Measurements from ENCODE around the gene KRTAP16-1.
"Not testable (repeated sequence)": the region's sequence is repeated elsewhere in the genome, so short reads cannot be mapped to it uniquely, and the experiment has no call there.

Gene KRTAP16-1

GRCh38 chr17:41301916-41302901 lies 6.9 kb downstream of the KRTAP16-1 start, which contains the start of gene KRTAP29-1:
Gene KRTAP29-1 (minus strand): TSS chr17:41302851. CDS start chr17:41302851, 0 bp downstream.
- DNase-seq: no peak

- no peak for DNase-seq
Observed at GRCh38 chr17:41301204-41301790, 7.8 kb downstream of the KRTAP16-1 start.

- no peak for DNase-seq
Observed at GRCh38 chr17:41298458-41299135, 10.5 kb downstream of the KRTAP16-1 start.

GRCh38 chr17:41296846-41297245 lies 12.3 kb downstream of the KRTAP16-1 start:
- DNase-seq: no peak

- DNase-seq: no peak
Observed at GRCh38 chr17:41294016-41294415, 15.1 kb downstream of the KRTAP16-1 start.

- no peak for DNase-seq
Observed at GRCh38 chr17:41287050-41287449, 22.1 kb downstream of the KRTAP16-1 start.

- no peak for DNase-seq
Observed at GRCh38 chr17:41284546-41284945, 24.6 kb downstream of the KRTAP16-1 start.

- no peak for DNase-seq
Observed at GRCh38 chr17:41284043-41284442, 25.1 kb downstream of the KRTAP16-1 start.

- no peak for DNase-seq
Observed at GRCh38 chr17:41278176-41278955, 30.7 kb downstream of the KRTAP16-1 start.

- not testable (repeated sequence) for DNase-seq
Observed at GRCh38 chr17:41275648-41276190, 33.4 kb downstream of the KRTAP16-1 start, which contains the start of gene KRTAP9-7. Gene KRTAP9-7 (plus strand): TSS chr17:41275698. CDS start chr17:41275698, 0 bp downstream.

GRCh38 chr17:41271858-41272257 lies 37.3 kb downstream of the KRTAP16-1 start:
- no peak for DNase-seq

- DNase-seq: not testable (repeated sequence)
Observed at GRCh38 chr17:41271323-41271722, 37.8 kb downstream of the KRTAP16-1 start.

- no peak for DNase-seq
Observed at GRCh38 chr17:41267711-41268110, 41.4 kb downstream of the KRTAP16-1 start.

GRCh38 chr17:41265078-41265477 lies 44.0 kb downstream of the KRTAP16-1 start, which contains the start of gene KRTAP9-6:
Gene KRTAP9-6 (plus strand): TSS chr17:41265378. CDS start chr17:41265378, 0 bp downstream.
- no peak for DNase-seq

GRCh38 chr17:41264599-41264998 lies 44.5 kb downstream of the KRTAP16-1 start:
- DNase-seq: no peak

- no peak for DNase-seq
Observed at GRCh38 chr17:41263212-41263611, 45.9 kb downstream of the KRTAP16-1 start.

- DNase-seq: no peak
Observed at GRCh38 chr17:41258406-41258805, 50.7 kb downstream of the KRTAP16-1 start.
